Measurements from ENCODE around the gene TXK. TPM values are rescaled to one million over a fixed set of nuclear protein-coding genes. Genes with fewer than 3 reads are reported as not detected.

Gene TXK
- total and polyA plus RNA-seq, 2 donors from 2014 or later = 0.26 to 7.9 TPM

GRCh38 chr4:48078862-48079655 is 55.0 kb downstream of the TXK start:
- Histone ChIP-seq H3K36me3 (ENCODE audit: control insufficient read depth in 2 of 3, insufficient read depth in 3 of 3, low read length in 3 of 3) (no peaks in the 10 kb centered on the region), H3K4me3 (ENCODE audit: low read length in 3 of 3) (no peak overlapping the region), H3K4me1 (ENCODE audit: control insufficient read depth in 2 of 3, insufficient read depth in 2 of 3, low read depth in 1 of 3, low read length in 3 of 3) (peaks cover 0 to 3% (median 0%) of the 10 kb centered on the region in 3 donors), H3K27me3 (ENCODE audit: control insufficient read depth, insufficient read depth, low read length) (no peaks in the 10 kb centered on the region), H3K9ac (ENCODE audit: low read length in 3 of 3) (no peak overlapping the region), H3K9me3 (ENCODE audit: control insufficient read depth in 2 of 3, insufficient read depth in 1 of 3, low read length in 3 of 3) (no peaks in the 10 kb centered on the region), H3K27ac (ENCODE audit: low read depth in 2 of 2, low read length in 2 of 2) (no peak overlapping the region)
- DNase-seq (no peak), FAIRE-seq (no peak)
- TF ChIP-seq CTCF (IDR thresholded peaks at IDR 0.05; ENCODE audit: borderline replicate concordance, extremely low read depth, insufficient read depth) = no peak
- intact Hi-C loops (cut with DNase I) = no loop called here

- H3K9me3 ChIP-seq (ENCODE audit: control insufficient read depth in 2 of 3, insufficient read depth in 1 of 3, low read length in 3 of 3) = no peaks in the 10 kb centered on the region
- DNase-seq (no peak), FAIRE-seq (no peak)
- intact Hi-C loops (cut with DNase I) = no loop called here
- H3K27me3 ChIP-seq (ENCODE audit: control insufficient read depth, insufficient read depth, low read length) = no peaks in the 10 kb centered on the region
- H3K4me3 ChIP-seq (ENCODE audit: low read length in 3 of 3) = no peak overlapping the region
- no peak for TF ChIP-seq CTCF (IDR thresholded peaks at IDR 0.05; ENCODE audit: borderline replicate concordance, extremely low read depth, insufficient read depth)
- no peak overlapping the region for H3K9ac ChIP-seq (ENCODE audit: low read length in 3 of 3)
- H3K27ac ChIP-seq (ENCODE audit: low read depth in 2 of 2, low read length in 2 of 2) = no peak overlapping the region
- H3K36me3 ChIP-seq (ENCODE audit: control insufficient read depth in 2 of 3, insufficient read depth in 3 of 3, low read length in 3 of 3) = no peaks in the 10 kb centered on the region
- H3K4me1 ChIP-seq (ENCODE audit: control insufficient read depth in 2 of 3, insufficient read depth in 2 of 3, low read depth in 1 of 3, low read length in 3 of 3) = peaks cover 0 to 3% (median 0%) of the 10 kb centered on the region in 3 donors
Observed at GRCh38 chr4:48078425-48078824, 55.6 kb downstream of the TXK start.

- H3K9me3 ChIP-seq (ENCODE audit: control insufficient read depth in 2 of 3, insufficient read depth in 1 of 3, low read length in 3 of 3) = no peaks in the 10 kb centered on the region
- no peak for FAIRE-seq
- H3K4me3 ChIP-seq (ENCODE audit: low read length in 3 of 3) = no peak overlapping the region
- H3K27ac ChIP-seq (ENCODE audit: low read depth in 2 of 2, low read length in 2 of 2) = no peak overlapping the region
- no peak for TF ChIP-seq CTCF (IDR thresholded peaks at IDR 0.05; ENCODE audit: borderline replicate concordance, extremely low read depth, insufficient read depth)
- no peak for DNase-seq
- no peaks in the 10 kb centered on the region for H3K27me3 ChIP-seq (ENCODE audit: control insufficient read depth, insufficient read depth, low read length)
- no peak overlapping the region for H3K9ac ChIP-seq (ENCODE audit: low read length in 3 of 3)
- H3K36me3 ChIP-seq (ENCODE audit: control insufficient read depth in 2 of 3, insufficient read depth in 3 of 3, low read length in 3 of 3) = no peaks in the 10 kb centered on the region
- intact Hi-C loops (cut with DNase I) = no loop called here
- peaks cover 0 to 3% (median 0%) of the 10 kb centered on the region in 3 donors for H3K4me1 ChIP-seq (ENCODE audit: control insufficient read depth in 2 of 3, insufficient read depth in 2 of 3, low read depth in 1 of 3, low read length in 3 of 3)
Observed at GRCh38 chr4:48074657-48075056, 59.4 kb downstream of the TXK start.

Data from kidney (tissue), 14 donors.